GM03348 (cell line): Measurements from ENCODE around the gene NHS.
"Not testable (repeated sequence)": the region's sequence is repeated elsewhere in the genome, so short reads cannot be mapped to it uniquely, and the experiment has no call there.

Source experiments
- DNase-seq: peaks from one replicate; pipeline ENCODE4 v3.0.0; 2012; ENCODE audit warnings: low spot score

Gene NHS

GRCh38 chrX:17496407-17496806 is 121.4 kb downstream of the NHS start:
- DNase-seq: no peak

DNA sequence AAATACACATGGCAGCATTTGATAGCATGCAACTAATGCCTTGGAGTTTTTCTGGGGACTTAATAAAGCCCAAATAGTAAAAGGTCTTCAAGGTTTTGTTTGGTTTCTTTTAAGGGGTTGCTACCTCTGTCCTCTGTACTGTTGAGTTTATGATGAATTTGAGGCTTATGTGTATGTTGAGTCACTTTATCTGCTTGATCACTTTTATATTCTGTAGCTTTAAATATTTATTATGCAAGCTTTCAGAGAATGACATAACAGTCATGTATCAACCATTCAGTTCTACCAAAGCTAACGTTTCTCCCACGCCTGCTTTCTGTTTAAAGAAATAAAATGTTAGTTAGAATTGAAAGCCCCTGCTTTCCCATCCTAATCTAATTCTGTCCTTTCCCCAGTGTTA is 122.2 kb downstream of the NHS start:
- no peak for DNase-seq

- DNase-seq: no peak
These were observed 124.5 kb downstream of the NHS start for GRCh38 chrX:17499512-17499911.

- DNase-seq: peak; percentile 29
These were observed 125.2 kb downstream of the NHS start for GRCh38 chrX:17500145-17500579.

DNA sequence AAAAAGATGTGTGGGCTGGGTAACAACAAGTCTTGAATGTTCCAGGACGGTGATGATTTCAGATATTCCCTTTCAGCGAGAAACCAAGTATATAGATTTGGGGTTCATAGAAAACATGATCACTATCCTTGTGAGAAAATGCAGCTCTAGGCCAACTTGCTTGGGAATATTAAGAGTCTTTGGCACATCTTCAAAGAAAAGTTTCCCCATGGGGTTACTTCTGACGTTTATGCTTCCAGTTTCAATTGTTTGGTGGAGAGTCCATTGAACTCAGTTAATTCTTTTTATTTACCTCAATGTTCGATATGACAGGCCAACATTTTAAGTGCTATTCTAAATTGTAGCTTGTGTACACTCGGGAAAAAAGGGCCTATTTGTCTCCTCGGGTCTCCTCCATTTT is 126.7 kb downstream of the NHS start:
- no peak for DNase-seq

GRCh38 chrX:17506352-17506751 is 131.4 kb downstream of the NHS start:
- not testable (repeated sequence) for DNase-seq

DNA sequence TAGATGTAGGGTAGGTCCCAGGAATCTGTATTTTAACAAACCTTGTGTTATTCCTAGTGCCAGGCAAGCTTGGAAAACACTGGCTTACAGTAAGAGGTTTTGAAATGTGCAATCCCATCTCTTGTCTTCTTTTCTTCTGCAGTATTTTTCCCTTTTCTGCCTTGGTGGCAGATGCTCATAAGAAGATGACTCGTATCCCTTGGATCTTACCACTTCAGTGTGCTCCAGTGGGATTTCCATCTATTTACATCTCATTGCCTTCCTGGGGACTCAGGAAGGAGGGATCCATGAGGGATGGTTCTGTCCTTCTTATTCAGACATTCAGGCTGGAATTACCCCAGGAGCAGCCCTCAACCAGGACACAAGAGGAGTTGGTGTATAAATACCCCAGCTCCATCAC is 136.6 kb downstream of the NHS start:
- no peak for DNase-seq

- DNase-seq: peak; percentile 58
These were observed 144.4 kb downstream of the NHS start for GRCh38 chrX:17519358-17519757.

DNA sequence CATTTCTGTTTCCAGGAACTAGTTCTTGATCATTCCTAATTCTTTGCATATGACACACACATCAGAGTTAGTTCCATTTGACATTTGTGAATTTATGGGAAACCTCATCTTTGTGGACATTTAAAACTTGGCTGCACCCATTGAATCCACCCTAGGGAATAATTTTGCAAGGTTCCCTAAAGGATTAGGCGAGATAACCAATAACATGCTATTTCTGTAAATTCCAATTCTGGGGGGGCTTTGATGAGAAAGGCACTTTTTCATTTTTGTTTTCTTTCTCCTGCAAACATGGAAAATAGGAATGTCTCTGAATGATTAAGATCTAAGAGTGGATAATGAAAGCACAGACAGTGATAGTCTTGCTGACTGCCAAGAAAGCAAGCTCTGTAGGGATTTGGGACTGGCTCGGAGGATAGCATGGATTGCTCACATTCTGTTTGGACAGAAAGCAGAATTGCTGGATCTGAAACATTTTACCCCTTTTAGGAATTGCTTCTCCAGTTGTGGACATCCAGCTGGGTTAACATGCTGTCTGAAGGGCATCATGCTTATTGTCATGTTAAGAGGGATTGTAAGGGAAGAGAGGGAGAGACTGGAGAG is 145.1 kb downstream of the NHS start:
- peak; percentile 45 for DNase-seq

DNA sequence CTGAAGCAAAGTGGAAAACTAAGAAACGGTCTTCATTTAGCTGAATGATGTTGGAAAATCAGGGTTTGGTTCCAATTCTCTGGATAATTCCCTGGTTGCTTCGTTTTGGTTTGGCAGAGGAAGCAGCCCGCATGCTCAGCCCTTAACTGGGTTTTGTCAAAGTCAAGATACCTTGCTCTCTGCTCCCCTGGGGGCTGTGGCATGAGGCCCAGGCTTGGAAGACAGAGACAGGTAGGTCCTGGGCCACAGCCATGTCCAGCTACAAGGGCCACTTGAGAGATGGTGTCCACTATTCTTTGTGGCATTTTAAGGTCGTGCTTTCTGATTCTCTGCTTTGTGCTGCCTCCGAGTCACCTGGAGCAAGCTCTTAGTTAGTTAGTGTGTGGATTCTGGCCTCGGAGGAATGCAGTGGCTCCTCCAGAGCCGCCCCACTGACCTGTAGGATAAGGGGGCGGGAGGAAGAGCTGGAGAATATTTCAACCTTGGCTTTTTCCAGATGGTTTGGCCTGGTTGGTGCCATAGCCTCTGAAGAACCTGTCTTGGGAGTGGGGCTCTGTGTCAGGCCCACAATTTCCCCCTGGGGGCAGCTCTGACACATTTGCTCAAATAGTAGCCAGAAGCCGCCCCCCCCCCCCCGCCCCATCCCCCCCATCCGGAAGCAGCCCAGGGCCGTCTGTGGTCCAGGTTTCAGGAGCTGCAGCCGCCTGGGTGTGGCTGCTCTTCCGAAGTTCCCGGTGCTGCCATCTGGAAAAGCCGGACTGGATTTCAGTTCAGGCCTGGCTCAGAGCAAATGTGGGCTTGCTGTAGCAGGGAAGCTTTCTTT is 147.1 kb downstream of the NHS start:
- peak; percentile 42 for DNase-seq

- DNase-seq: peak; percentile 36
These were observed 150.3 kb downstream of the NHS start for GRCh38 chrX:17525266-17525665.

DNA sequence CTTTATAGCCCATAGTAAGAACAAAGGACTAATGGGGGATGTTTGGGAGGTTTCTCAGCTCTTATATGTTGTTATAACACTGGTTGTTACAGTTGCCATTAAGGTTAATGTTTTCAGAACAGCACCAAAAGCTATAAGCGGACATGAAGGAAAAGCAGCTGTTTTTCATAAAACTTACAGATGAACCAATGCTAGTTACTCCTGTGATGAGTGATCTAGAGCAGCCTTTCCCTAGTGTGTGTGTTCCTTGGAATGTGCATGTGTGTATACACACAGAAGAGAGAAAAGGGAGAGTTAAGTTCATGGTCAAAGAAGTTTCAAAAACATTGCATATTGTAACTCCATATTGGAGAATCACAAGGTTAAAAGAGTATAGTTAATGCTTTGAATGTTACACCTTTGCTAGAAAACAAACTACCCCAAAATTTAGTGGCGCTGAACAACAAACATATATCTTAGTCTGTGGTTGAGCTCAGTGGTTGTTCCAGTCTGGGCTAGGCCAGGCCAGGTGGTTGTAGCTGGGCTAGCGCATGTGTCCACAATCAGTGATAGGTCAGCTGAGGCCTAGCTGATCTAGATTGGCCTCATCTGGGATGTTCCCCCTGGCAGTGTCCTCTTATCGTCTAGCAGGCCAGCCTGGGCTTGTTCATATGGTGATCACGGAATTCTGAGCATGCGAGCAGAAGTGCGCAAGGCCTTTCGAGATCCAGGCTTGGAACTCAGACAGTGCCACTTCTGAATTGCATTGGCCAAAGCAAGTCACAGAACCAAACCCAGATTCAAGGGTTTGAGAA is 151.0 kb downstream of the NHS start:
- peak; percentile 49 for DNase-seq

GRCh38 chrX:17527135-17527701 is 152.2 kb downstream of the NHS start:
- DNase-seq: no peak

- no peak for DNase-seq
These were observed 152.9 kb downstream of the NHS start for GRCh38 chrX:17527922-17528321.

- no peak for DNase-seq
These were observed 154.2 kb downstream of the NHS start for GRCh38 chrX:17529151-17529745.

GRCh38 chrX:17531500-17531899 is 156.5 kb downstream of the NHS start:
- DNase-seq: no peak

DNA sequence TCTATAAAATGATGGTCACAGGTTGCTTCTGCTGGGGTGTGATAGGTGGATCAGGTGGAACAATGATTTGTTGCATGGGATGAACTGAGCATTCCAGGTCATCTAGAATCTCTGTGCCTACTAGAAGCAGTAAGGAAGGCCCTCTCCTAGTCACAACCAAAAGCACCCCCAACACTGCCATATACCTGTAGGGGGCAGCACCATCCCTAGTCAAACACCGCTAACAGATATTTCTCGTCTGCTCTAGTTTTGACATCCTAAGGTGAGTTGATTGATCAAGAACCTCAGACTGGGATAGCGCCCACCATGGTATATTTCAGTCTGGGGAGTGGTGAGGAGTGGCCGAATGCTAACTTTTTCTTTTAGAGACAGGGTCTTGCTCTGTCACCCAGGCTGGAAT is 160.2 kb downstream of the NHS start:
- DNase-seq: no peak

- no peak for DNase-seq
These were observed 162.8 kb downstream of the NHS start for GRCh38 chrX:17537723-17538243.

DNA sequence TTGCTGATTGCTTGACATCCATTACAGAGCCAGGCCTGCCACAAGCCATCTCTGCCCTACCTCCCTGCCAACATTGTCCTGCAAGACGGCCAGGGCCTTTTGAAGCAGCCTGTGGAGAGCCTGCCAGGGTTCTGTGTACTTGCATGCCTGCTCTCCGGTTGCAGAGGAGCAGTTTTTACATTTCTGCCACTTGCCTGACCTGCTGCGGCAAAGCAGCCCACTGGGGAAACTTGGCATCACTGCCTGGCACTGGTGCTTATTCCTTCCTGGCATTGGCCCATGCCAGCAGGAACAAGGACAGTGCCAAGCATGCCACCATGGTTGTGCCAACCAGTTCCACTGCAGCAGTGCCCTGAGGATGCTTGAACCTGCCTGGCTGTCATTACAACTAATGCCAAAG is 167.1 kb downstream of the NHS start:
- DNase-seq: no peak

DNA sequence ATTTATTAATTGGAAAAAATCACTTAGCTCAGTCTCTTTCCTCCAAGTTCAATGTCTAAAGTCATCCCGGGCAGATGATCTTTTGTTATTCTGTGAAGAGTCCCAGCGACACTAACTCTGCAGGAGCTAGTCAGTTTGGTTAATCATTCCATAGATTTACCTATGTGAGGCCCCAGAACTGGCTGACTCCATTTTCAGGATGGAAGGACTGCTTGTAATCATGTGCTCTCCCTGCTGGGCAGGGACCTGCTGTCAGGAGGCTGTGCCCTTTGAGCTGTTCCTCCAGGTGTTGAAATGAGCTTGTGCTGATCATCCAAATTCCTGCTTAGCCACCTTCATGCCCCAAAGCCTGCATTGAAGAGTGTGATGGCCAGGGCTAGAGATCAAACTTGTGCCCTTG is 169.8 kb downstream of the NHS start:
- DNase-seq: no peak

DNA sequence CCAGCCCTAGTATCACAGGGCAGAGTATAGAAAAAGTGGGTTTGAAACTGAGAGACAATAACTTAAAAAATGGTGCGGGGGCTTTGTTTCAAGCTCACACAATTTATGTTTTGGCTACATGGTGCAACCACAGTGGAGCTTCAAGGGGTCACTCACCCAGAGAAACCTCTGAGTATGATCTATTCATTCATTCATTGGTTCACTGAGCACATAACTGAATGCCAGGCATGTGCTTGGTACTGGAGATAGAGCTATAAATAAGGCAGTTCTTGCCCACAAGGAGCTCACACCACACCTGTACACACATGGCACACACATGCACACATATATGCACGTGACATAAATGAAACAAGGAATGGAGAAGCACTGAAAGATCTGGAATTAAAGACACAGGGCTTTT is 171.4 kb downstream of the NHS start:
- DNase-seq: no peak

DNA sequence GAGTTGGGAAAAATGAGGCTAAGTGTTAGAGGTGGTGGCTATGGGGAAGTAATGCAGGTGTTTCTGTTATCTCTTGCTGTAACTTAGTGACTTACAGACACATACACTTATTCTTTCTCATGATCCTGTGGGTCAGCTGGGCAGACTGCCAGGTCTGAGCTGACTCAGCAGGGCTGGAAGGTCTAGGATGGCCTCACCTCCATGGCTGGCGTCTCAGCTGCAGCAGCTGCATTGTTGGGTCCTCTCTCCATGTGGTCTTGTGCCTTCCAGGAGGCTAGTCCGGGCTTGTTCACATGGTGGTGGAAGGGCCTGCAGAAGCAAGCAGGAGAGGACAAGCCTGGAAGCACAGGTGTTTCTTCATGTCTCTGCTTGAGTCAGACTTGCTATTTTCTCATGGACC is 172.7 kb downstream of the NHS start:
- peak; percentile 41 for DNase-seq
